GM21723 (cell line): ENCODE results near the gene MECR.

Experiments used
- ATAC-seq: cut with Tn5 transposase; IDR thresholded peaks from one replicate; pipeline ENCODE4 v1.9.1; 2021; ENCODE audit warnings: mild to moderate bottlenecking, moderate library complexity; ENCODE audit not compliant: unreplicated experiment

Gene MECR

GRCh38 chr1:29202584-29203340 is 28.0 kb downstream of the MECR start:
- ATAC-seq = no peak

GRCh38 chr1:29202053-29202452 is 28.7 kb downstream of the MECR start:
- no peak for ATAC-seq

GRCh38 chr1:29201595-29202051 is 29.1 kb downstream of the MECR start:
- ATAC-seq = no peak

- no peak for ATAC-seq
Observed at GRCh38 chr1:29200906-29201594, 29.7 kb downstream of the MECR start.

- ATAC-seq = no peak
Observed at GRCh38 chr1:29197993-29198392, 32.7 kb downstream of the MECR start.

- no peak for ATAC-seq
Observed at GRCh38 chr1:29197590-29197924, 33.2 kb downstream of the MECR start.

GRCh38 chr1:29196863-29197589 is 33.7 kb downstream of the MECR start:
- ATAC-seq = no peak

- no peak for ATAC-seq
Observed at GRCh38 chr1:29195881-29196291, 34.8 kb downstream of the MECR start.

- ATAC-seq = no peak
Observed at GRCh38 chr1:29193879-29194455, 36.8 kb downstream of the MECR start.

- no peak for ATAC-seq
Observed at GRCh38 chr1:29190718-29191117, 40.0 kb downstream of the MECR start.

GRCh38 chr1:29186707-29187106 is 44.0 kb downstream of the MECR start:
- ATAC-seq = no peak

- no peak for ATAC-seq
Observed at GRCh38 chr1:29186252-29186651, 44.5 kb downstream of the MECR start.

GRCh38 chr1:29183287-29183686 is 47.4 kb downstream of the MECR start:
- no peak for ATAC-seq

GRCh38 chr1:29181413-29182225 is 49.1 kb downstream of the MECR start, which contains the start of gene SRSF4:
Gene SRSF4 (minus strand): TSS chr1:29181900. CDS start chr1:29181752, 148 bp downstream.
- peak; percentile 85 for ATAC-seq

GRCh38 chr1:29180497-29181412 is 50.0 kb downstream of the MECR start:
- no peak for ATAC-seq

GRCh38 chr1:29179641-29180184 is 51.0 kb downstream of the MECR start:
- ATAC-seq = no peak

GRCh38 chr1:29177022-29177705 is 53.6 kb downstream of the MECR start:
- no peak for ATAC-seq

- no peak for ATAC-seq
Observed at GRCh38 chr1:29176576-29176975, 54.2 kb downstream of the MECR start.
